Measurements from ENCODE around the gene AP5B1.

GRCh38 chr11:65780770-65781151 is at the start of gene AP5B1:
- TF ChIP-seq CTCF (IDR thresholded peaks at IDR 0.05; ENCODE audit: low read length) (no peak), EZH2 (IDR thresholded peaks at IDR 0.05; ENCODE audit: borderline replicate concordance, low read length) (no peak)

Data from OCI-LY1 (cell line).